Glomerular visceral epithelial cell (primary cell): Measurements from ENCODE around the gene GPSM1.

Experiments used
- DNase-seq: peaks from one replicate; pipeline ENCODE4 v3.0.0-alpha.2; 2016; ENCODE audit errors: extremely low spot score

Gene GPSM1

DNA sequence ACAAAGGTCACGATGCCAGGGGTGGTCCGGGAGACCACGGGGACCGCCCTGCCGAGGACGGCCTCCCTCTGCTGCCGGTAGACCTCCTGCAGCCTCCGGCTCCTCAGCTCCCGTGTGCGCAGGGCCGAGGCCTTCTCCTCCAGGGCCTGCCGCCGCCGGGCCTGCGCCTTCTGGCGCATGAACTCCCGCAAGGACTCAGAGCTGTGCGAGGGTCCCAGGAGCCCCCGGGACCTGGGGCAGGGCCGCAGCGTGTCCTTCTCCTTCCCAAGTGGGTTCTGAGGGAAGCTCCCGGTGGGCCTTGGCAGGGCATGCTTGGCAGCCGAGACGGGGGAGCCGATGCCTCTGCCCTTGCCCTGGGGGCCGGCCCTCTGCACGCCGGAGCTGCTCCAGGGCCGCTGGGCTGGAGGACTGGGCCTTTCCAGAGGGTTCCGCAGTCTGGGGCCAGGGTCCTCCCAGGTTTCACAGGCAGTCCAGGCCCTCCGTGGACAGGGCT lies 36.8 kb upstream of the GPSM1 start:
- DNase-seq, result no peak

GRCh38 chr9:136291306-136292025 lies 35.9 kb upstream of the GPSM1 start:
- DNase-seq, result no peak

- no peak for DNase-seq
Measured at GRCh38 chr9:136292026-136292538, 35.3 kb upstream of the GPSM1 start.

DNA sequence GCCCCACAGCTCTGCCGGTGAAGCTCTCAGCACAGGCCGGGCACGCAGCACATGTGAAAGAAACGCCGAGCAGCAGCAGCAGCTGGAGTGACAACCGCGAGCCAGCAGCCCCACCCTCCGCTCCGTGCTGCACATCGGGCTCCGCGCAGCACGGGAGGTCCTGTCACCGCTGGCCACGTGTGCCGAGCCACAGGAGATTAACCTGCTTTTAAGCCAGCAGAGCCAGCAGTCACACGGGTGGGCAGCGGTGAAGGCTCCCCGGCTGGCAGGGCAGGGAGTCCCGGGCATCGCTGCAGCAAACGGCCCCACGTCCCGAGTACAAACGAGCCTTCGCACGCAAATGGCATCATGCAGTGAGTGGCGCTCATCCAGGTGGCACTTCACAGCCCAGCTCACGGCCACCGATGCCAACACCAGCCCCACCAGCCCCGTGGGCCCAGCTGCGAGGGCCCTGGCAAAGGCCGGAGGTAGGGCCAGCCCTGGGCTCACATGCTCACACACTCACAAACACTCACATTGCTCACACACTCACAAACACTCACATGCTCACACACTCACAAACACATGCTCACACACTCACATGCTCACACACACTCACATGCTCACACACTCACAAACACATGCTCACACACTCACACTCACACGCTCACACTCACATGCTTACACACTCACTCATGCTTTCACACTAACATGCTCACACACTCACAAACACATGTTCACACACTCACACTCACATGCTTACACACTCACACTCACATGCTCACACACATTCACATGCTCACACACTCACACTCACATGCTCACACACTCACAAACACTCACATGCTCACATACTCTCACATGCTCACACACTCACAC lies 34.5 kb upstream of the GPSM1 start:
- DNase-seq, result no peak

DNA sequence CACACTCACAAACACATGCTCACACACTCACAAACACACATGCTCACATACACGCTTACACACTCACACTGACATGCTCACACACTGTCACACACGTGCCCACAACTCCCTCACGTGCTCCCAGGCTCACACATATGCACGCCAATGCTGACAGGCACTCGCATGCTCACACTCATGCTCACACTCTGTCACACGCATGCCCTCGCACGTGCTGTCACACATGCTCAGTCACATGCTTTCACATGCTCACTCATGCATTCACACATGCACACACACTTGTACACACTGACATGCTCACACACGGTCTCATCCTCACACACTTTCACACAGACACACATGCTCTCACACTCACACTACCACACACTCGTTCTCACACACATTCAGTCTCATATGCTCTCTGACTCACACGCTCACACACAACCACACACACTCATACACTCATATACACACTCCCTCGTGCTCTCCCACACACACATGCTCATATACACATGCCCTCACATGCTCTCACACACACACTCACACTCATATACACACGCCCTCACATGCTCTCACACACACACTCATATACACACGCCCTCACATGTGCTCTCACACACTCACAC lies 33.8 kb upstream of the GPSM1 start:
- no peak for DNase-seq

- DNase-seq, result no peak
Measured at GRCh38 chr9:136294437-136294836, 32.9 kb upstream of the GPSM1 start.

- DNase-seq, result no peak
Measured at GRCh38 chr9:136295055-136295454, 32.3 kb upstream of the GPSM1 start.

DNA sequence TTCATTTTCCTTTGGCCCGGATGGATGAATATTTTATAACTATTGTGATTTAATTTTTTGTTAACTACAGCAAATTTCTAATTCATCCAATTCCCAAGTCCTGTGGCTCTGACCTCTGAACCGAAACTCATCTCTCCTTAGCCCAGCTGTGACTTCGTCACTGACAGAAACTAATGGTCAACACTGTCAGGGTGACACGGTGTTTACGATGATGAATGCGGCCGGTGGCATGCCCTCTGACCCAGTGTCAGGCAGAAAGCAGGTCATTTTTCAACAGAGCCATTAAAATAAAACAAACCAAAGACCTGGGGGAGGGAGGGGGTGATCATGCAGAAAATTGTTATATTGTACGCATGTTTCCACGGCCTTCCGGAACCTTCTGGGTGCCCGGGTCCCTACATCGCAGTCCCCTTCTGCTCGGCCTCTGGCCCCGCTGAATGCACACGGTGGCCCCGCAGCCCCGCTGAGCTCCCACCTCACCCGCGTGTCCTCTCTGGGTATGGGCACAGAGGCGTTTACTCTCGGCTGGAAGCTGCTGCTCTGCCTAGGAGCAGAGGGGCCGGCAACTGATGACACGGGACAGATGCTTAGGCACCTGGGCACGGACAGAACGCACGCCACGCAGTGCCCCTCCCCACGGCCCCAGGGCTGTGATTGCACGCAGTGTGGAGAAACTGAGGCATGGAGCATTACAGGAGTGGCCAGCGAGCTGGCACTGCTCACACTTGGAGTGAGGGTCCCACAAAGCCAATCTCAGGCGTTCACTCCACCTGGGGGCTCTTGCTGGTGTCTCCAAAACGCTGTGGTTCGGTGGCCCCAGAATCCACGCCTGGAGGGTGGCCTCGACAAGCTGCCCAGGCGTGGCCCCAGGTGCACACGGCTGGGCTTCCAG lies 31.6 kb upstream of the GPSM1 start:
- no peak for DNase-seq

DNA sequence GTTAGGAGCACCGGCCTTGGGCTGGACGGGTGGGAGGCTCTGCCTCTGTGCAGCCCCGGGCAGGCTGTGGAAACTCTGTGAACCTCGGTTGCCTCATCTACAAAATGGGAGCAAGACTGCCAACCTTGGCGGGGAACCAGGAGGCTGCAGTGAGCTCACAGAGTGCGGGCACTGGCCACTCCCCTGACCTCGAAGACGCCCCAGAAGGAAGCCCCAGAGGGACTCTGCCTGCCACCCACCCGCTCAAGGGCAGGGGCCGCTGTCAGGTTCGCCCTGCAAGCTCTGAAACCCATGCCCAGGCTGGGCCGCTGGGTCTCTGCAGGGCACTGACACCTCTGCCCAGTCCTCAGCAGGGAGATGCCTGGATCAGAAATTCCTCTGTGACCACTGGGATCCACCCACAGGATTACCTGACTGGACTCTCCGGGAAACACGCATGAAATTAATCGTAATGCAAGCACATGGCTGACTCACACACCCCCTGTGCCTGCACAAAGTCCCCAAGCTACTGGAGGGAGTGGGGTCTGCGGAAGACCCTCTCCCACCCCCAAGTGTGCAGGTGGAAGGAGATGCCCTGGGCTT lies 30.8 kb upstream of the GPSM1 start:
- peak; percentile 16 for DNase-seq

DNA sequence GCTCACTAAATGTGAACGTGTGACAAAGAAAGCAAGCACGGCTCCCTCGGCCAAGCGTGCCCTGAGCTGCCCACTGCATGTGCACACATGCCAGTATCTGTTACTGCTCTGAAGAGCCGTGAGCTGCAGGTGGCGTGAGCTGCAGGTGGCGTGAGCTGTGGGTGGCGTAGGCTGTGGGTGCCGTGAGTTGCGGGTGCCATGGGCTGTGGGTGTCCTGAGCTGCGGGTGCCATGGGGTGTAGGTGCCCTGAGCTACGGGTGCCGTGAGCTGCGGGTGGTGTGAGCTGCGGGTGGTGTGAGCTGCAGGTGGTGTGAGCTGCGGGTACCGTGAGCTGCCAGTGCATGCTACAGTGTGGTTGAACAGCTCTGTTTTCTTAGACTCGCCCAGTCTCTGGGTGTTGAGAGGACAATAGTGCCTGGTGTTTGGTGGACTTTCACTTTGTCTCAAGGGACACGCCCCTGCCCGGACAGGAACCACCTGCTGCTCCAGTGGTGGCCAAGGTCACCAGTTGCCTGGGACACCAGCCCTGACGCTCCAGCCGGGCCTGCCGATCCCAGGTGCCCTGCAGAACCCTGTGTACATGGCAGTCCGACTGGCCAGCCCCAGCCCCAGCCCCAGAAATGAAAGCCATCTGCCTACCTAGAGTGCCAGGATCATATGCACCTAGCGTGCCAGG lies 30.2 kb upstream of the GPSM1 start:
- DNase-seq, result no peak

DNA sequence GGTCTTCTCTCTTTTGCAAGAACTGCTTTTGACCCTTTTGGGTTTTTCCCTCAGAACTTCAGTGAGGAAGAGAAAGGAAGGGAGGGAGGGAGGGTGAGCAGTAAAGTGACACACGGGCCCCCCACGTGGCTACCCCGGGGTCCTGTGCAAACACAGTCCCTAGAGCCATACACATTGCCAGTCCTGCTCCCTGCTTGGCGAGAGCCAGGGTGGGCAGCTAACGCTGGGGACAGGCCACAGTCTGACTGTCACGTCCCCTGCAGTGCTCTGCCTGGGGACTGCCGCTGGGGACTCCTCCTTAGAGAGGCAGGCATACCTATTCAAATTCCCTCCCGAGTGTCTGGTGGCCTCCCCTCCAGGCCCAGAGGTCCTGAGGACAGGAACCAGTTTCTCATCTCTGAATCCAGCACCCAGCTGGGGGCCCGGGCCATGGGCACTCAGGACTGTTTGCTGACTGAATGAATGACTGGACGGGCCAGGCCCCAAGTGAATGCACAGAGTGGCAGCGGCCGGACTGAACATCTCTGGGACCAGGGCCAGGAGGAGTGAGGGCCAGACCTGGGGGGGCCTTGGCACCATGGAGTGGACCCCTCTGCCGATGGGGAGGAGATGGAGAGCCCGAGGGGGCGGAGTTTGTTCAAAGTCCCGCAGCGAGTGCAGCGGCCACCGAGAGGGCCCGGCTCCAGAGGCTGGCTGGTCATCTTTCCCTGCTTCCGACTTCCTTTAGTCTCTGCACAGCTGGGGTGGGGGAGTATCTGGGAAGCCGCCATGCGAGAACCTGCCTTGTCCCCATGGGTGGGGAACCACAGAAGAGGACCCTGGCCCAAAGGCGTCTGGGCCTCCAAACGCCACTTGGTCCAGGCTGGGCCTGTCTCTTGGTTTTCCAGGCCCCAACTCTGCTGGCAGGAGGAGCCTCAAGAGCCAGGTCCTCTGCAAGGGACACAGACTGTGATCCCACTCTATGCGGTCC lies 29.3 kb upstream of the GPSM1 start:
- DNase-seq, result no peak

DNA sequence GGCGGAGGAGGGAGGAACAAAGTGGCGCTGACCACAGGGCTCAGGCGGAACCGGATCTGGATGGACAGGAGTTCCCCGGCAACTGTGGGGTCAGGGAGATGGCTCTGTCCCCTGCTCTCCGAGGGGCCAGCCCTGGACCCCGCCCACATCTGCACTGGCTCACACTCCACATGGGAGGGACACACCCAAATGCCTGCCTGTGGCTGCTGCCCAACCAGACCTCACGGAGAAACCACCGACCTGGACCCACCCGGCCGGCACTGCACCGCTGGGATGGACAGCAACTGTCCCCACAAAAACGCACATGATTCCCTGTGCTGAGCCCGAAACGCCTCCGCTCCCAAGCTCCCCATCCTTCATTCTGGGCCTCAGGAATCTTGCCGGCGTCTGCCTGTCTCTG lies 28.2 kb upstream of the GPSM1 start:
- no peak for DNase-seq

DNA sequence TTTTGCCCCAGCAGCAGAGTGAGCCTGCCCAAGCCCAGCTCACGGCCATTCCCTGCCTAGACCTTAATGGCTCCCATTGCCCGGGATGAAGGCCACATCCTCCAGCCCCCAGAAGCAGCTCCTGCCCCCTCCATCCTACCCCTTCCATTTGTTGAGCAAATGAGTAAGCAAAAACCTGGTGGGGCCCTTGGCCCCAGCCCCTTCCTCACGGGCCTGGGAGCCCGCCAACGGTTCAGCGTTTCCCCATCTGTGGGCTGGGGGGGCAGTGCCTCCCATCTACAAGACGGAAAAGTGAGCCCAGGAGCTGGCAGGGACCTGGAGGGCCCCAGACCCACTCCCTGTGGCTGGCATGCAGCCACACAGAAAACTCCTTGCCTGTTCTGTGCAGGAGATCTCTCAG lies 27.8 kb upstream of the GPSM1 start:
- no peak for DNase-seq

DNA sequence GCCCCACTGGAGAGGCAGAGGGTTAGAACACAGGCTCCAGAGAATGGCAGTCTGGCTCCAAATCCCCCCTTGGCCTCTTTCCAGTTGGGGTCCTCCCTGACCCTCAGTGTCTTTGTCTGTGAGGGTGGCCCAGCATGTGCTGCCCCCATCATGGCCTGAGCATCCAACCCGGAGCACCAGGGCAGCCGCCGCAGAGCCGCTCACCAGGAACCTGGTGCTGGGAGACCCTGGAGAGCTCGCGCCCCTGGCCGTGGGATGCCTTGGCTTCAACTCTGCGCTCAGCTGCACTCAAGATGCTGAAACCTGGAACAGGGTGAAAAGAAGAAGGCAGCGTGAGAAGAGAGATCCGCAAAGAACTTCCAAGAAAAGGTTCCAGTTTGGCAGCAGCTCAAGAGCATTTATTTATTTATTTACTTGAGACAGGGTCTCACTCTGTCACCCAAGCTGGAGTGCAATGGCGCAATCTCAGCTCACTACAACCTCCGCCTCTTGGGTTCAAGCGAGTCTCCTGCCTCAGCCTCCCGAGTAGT lies 27.3 kb upstream of the GPSM1 start:
- DNase-seq, result no peak

- DNase-seq, result no peak
Measured at GRCh38 chr9:136300866-136301265, 26.5 kb upstream of the GPSM1 start.

DNA sequence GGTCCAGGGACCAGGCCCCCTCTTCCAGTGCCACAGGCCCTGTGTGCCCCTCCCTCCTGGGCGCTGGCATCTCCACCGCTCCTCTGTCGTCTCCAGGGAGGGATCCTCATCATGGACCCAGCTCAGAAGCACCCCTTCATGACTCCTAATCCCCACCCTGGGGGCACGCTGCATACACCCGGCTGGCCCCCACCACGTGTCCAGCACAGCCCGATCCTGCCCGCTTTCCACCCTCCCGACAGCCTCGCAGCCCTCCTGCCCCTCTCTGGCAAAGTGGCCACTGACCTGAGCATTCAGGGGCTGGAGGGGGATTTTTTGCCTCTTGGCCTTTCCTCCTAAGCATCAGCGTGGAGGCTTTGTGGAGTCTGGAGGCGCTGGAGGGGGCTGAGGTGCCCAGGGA lies 24.8 kb upstream of the GPSM1 start:
- DNase-seq, result no peak

DNA sequence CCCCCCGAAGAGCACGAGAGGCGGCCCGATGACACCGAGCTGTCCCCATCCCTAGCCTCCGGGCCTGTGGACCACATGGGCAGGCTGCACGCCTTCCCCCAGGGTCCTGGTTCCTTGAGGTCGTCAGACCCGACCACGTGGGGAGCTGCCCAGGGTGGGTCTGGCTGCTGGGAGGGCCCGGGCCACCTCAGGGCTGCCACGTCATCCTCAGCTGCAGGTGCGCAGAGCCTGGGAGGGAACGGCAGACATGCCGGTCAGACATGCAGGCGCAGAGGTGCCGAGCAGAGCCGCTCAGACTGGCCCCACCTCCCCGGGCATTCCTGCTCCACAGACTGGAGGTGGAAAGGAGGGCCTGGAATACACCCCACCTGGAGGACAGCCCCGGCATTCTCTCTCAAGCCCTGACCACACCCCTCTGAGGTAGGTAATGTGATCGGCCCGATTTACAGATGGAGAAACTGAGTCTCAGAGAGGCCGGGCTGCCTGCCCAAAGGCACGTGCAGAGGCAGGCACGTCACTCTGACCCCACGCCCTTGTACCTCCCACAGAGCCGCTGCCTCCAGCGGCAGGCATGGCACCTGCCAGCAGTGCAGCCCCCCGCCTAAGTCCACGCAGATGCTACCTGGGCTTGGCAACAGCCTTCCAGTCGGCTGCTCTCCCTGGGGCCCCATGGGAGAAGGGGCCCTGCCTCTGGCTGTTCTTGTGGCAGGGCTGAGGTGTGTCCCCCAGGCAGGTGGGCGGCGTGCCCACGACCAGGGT lies 24.1 kb upstream of the GPSM1 start:
- no peak for DNase-seq

GRCh38 chr9:136303825-136304416 lies 23.4 kb upstream of the GPSM1 start, which contains the start of gene CCDC187:
Gene CCDC187 (minus strand): TSS chr9:136304094. CDS start chr9:136303830, 264 bp downstream.
- no peak for DNase-seq
